ENCODE measurements around the gene DLGAP4.

DLGAP4 gene

DNA sequence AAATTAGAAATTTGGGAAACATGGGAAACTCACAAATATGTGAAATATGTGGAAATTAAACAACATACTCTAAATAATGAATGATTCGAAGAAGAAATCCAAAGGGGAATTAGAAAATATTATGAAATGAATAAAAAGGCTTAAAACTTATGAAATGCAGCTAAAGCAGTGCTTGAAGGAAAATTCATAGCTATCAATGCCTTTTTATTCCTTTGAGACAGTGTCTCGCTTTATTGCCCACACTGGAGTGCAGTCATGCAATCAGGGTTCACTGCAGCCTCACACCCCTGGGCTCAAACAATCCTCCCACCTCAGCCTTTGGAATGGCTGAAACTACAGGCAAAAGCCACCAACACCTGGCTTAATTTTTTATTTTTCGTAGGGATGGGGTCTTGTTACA is 259.4 kb downstream of the DLGAP4 start:
- DNase-seq (ENCODE audit: low read depth in 3 of 3), result no peak

DNA sequence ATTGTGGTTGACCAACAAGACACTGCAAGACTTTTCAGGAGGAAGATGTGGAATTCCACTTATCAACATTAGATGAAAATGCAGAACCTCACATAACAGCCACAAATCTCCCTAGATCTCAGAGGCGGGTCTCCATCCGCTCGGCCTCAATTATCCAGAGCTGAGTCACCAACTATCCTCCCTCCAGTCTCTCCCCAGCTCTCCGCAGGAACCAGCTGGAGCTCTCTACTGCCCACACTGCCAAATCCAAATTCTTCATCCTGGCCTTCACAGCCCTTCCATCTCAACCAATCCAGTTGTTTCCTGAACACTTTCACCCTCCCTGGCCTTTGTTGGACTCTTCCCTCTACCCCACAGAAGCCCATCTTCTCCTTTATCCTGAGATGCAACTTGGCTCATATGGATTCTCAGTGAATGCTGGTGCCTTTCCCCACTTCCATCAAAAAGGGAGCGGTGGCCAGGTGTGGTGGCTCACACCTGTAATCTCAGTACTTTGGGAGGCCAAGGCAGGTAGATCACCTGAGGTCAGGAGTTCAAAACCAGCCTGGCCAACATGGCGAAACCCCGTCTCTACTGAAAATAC is 263.8 kb downstream of the DLGAP4 start:
- no peak for DNase-seq (ENCODE audit: low read depth in 3 of 3)

DNA sequence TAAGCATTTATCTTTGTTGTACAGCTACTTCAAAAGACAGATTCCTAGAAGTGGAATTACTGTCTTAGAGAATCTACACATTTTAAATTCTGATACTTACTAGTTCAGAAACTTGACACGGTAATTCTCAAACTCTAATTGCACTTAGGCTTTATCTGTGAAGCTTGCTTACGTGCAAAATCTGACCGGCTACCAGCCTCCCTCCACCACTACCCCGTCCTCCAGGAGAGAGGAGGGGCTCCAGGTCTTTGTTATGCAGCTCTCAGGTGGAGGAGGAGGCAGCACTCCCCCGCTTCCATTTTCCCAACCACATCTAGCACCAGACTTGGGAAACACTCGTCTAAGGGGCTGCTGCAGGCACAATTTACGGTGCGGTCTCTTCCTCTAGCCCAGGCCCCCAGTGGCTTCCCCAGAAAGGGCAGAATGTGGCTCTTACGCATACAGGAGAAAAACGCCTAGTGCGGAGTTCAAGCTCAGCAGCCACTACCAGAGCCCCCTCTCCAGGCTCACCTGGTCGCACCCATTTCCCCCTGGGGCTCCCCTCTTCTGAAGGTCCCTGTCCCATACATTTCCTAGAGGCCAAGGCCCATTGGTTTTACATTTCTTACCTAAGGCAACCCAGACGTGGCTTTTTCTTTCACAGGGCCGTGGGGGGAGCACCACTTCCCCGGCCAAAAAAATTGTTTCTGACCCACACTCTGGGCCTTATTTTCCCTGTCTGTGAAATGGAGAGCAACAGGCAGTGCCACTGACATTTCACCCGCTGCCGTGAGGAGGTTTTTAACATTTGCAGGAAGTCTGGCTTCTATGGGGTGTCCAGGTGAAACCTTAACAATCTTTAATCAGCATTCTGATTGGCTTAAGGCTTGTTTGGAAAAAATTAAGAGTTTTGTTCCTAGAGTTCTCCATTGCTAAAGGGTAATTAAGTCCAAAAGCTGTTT is 265.7 kb downstream of the DLGAP4 start:
- DNase-seq (ENCODE audit: low read depth in 3 of 3), result no peak

DNA sequence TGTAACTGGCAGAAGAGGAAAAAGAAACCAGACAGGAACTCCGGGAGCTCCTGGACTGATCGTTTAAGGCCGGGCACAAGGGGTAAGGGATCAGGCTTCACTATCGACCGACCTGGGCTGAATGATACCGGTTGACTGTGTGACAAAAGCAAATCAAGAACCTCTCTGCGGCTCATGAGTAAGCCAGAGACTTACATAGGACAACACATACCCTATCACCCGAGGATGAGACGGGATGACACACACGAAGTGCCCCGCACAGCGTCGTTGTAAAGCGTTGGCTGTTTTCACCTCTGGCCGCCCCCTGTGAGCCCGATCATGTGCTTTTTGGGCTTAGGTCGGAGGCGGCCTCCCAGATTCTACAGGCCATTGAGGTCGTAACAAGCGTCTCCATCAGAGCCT is 266.6 kb downstream of the DLGAP4 start:
- DNase-seq (ENCODE audit: low read depth in 3 of 3), result peak; percentile 46 to 63 (median 52)

DNA sequence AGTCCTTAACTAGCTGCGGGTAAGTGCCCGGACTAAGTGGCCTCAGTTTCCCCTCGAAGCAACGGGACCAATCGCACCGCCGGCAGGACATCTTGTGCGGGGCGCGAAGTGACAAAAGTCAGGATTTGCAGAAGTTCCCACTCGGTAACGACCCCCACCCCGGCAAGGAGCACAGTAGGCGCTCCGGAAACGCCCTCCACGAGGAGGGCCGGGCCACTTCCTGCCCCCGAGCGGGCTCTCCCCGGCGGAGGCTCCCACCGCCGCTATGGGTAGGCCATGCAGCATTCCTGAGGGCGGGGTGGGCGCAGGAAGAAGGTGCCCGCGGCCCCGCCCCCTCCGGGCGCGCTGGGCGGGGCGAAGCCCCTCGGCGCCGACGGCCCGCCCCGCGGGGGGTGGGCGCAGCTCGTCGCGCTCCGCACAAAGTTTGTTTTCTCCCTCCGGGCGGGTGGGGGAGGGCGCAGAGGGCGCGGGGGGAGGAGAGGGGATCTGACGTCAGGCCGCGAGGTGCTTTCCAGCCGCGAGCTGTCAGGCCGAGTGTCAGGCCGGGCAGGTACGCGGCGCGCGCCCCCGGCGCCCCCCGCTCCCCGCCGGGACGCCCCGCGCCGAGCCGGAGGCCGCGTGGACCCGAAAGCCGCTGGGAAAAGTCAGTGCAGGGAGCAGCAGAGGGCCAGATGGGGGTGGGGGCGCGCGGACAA is 267.1 kb downstream of the DLGAP4 start, which contains the start of gene TGIF2:
TSS of gene TGIF2 (plus strand) at position 495 of the 695 bp plus-strand sequence. CDS start 5,178 bp downstream, outside the sequence.
- DNase-seq (ENCODE audit: low read depth in 3 of 3), result peak; percentile 74 to 86 (median 76)

DNA sequence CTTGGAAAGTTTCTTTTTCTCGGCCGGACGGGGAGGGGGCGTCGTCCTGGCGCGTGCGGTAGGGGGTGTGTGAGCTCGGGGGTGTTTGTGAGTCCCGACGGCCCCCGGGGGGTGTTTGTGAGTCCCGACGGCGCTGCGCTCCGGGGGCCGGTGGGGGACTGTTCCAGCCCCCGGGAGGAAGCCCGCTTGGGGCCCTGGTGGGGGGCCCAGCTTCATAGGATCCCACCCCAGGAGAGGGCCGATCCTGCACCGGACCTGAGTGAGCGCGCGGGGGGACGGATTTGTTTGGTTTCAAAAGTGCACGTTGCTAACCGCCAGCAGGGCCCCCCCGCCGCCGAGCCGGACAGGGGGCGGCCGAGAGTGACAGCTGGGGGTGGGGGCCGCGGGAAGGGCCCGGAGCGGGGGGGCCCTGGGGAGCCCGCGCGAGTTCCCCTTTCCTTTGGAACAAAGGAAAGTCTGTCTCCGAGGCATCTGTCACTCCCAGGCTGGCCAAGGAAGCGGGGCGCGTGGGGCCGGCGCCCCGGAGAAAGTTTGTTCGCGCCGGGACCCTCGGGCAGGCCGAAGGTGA is 267.7 kb downstream of the DLGAP4 start:
- DNase-seq (ENCODE audit: low read depth in 3 of 3), result peak in 1 of 3 experiments; percentile 18

DNA sequence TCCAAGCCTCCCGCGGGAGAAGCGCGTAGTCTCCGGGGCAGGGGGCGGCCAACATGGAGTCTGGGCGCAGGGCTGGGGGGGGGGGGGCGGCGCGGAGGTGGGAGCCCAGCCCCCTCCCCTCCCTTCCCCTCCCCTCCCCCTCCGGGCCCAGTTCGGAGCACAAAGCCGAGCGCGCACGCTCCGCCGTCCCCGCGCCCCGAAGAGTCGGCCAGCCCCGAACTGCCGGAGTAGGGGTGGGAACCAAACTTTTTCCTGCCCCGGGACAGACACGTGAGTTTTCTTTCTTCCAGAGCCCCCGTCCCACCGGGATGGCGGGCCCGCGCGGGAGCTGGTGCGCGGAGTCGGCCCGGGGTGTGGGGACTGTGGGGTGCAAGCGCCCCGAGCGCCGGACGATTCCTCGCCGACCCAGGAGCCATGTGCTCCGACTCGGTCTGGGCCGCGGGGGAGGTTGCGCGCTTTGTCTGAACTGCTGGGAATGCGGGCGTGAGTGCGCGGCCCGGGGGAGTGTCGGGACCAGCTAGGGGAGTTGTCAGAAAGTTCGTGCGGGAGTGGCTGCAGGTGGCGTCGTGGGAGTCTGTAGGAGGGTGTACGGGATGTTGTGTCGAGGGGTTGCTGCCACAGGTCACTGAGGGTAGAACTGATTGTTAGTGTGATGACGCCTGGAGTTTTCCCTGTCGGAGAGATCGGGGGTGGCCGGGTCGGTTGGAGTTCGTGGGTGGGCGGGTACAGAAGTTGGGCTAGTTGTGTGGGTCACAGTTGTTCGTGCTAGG is 268.4 kb downstream of the DLGAP4 start:
- peak in 2 of 3 experiments; percentile 18 to 59 for DNase-seq (ENCODE audit: low read depth in 3 of 3)

DNA sequence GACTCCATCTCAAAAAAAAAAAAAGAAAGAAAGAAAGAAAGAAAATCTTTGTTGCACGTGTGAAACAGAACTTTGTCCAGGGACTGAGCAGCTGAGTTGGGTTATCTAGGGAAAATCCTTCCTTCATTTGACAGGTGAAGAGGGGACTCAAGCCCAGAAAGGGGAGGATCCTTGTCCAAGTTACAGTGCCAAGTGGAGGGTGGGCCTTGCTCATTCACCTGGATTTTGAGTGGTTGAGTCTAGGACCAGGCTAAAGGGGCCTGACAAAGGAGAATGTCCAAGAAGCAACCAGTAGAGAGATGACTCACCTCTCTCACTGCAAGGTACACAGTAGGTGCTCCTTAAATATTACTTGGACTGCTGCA is 269.9 kb downstream of the DLGAP4 start:
- no peak for DNase-seq (ENCODE audit: low read depth in 3 of 3)
